Measurements from ENCODE around the gene LCOR.

GRCh38 chr10:97017474-97017903, 185.4 kb downstream of the LCOR start:
- TF ChIP-seq ARNTL (CRISPR knock-in tag; IDR thresholded peaks at IDR 0.05; ENCODE audit: borderline replicate concordance, low read depth): no peak
- TF ChIP-seq PATZ1 (CRISPR knock-in tag; IDR thresholded peaks at IDR 0.05; ENCODE audit: borderline replicate concordance): no peak
- no peak for TF ChIP-seq ZNF70 (CRISPR knock-in tag; IDR thresholded peaks at IDR 0.05)
- no peak for TF ChIP-seq ZFP3 (CRISPR knock-in tag; IDR thresholded peaks at IDR 0.05)
- no peak for TF ChIP-seq TCF4 (CRISPR knock-in tag; IDR thresholded peaks at IDR 0.05; ENCODE audit: borderline replicate concordance)
- TF ChIP-seq TSHZ2 (CRISPR knock-in tag; IDR thresholded peaks at IDR 0.05): no peak
- no peak for TF ChIP-seq GLIS3 (CRISPR knock-in tag; IDR thresholded peaks at IDR 0.05)
- no peak for TF ChIP-seq SNAI2 (CRISPR knock-in tag; IDR thresholded peaks at IDR 0.05)
- TF ChIP-seq TOX (CRISPR knock-in tag; IDR thresholded peaks at IDR 0.05; ENCODE audit: borderline replicate concordance): no peak
- TF ChIP-seq ISL1 (CRISPR knock-in tag; IDR thresholded peaks at IDR 0.05): no peak
- no peak for TF ChIP-seq ZC3H10 (CRISPR knock-in tag; IDR thresholded peaks at IDR 0.05)

All from SK-N-SH treated with all-trans-retinoic acid at 6 μM for 48 hours (cell line).